ENCODE measurements around the gene RFTN1.

GRCh38 chr3:16538507-16538906 lies 25.0 kb upstream of the RFTN1 start:
- no peak for TF ChIP-seq SP1 (IDR thresholded peaks at IDR 0.05)
- TF ChIP-seq TARDBP (IDR thresholded peaks at IDR 0.05) = no peak
- no peak for TF ChIP-seq BHLHE40 (IDR thresholded peaks at IDR 0.05; ENCODE audit: borderline replicate concordance)
- TF ChIP-seq L3MBTL2 (conservative IDR thresholded peaks at IDR 0.05) = no peak
- no peak for TF ChIP-seq FOXA1 (IDR thresholded peaks at IDR 0.05)
- TF ChIP-seq PKNOX1 (IDR thresholded peaks at IDR 0.05) = no peak
- TF ChIP-seq HDGF (IDR thresholded peaks at IDR 0.05; ENCODE audit: borderline replicate concordance) = no peak
- TF ChIP-seq SUZ12 (IDR thresholded peaks at IDR 0.05) = no peak
- TF ChIP-seq CTBP1 (IDR thresholded peaks at IDR 0.05; ENCODE audit: borderline replicate concordance) = no peak

All from HEK293T (cell line).